KMS-11 (cell line): ENCODE measurements around the gene CARF.
A peak's percentile ranks its signal among the peaks of the same experiment; 100 is the strongest.
"Not testable (repeated sequence)": the region's sequence is repeated elsewhere in the genome, so short reads cannot be mapped to it uniquely, and the experiment has no call there.

Experiments
- H2AFZ ChIP-seq: fragments of 200-600 bp; sonication (generic); 2 replicates; pipeline ENCODE4 v1.6.1; 2016; ENCODE audit warnings: antibody characterized with exemption, mixed run types, low read depth
- H3K27ac ChIP-seq: fragments of 200-600 bp; sonication (generic); 2 replicates; pipeline ENCODE4 v1.6.1; 2016; ENCODE audit warnings: mild to moderate bottlenecking, mixed run types
- H3K27me3 ChIP-seq: fragments of 200-600 bp; sonication (generic); 2 replicates; pipeline ENCODE4 v1.6.1; 2017; ENCODE audit warnings: mild to moderate bottlenecking, low read depth, mixed run types, moderate library complexity; ENCODE audit not compliant: insufficient read depth
- H3K36me3 ChIP-seq: fragments of 200-600 bp; sonication (generic); 2 replicates; pipeline ENCODE4 v1.6.1; 2017; ENCODE audit warnings: mild to moderate bottlenecking, mixed run types; ENCODE audit not compliant: insufficient read depth
- H3K4me1 ChIP-seq: fragments of 200-600 bp; sonication (generic); 2 replicates; pipeline ENCODE4 v1.6.1; 2016; ENCODE audit warnings: mild to moderate bottlenecking, low read depth, mixed run types; ENCODE audit not compliant: poor library complexity, severe bottlenecking
- H3K4me2 ChIP-seq: fragments of 200-600 bp; sonication (generic); 2 replicates; pipeline ENCODE4 v1.7.0; 2016; ENCODE audit warnings: mild to moderate bottlenecking, mixed run types
- H3K4me3 ChIP-seq: fragments of 200-600 bp; sonication (generic); IDR thresholded peaks from 2 replicates; pipeline ENCODE4 v1.6.1; 2017; ENCODE audit warnings: low read depth, low read length, mixed read lengths; ENCODE audit not compliant: insufficient read depth
- H3K79me2 ChIP-seq: fragments of 200-600 bp; sonication (generic); 2 replicates; pipeline ENCODE4 v1.6.1; 2016; ENCODE audit warnings: low read depth, mixed run types; ENCODE audit not compliant: insufficient read depth
- H3K9ac ChIP-seq: fragments of 200-600 bp; sonication (generic); 2 replicates; pipeline ENCODE4 v1.6.1; 2016; ENCODE audit warnings: mild to moderate bottlenecking, mixed run types
- H4K20me1 ChIP-seq: fragments of 200-600 bp; sonication (generic); 2 replicates; pipeline ENCODE4 v1.6.1; 2016; ENCODE audit warnings: mild to moderate bottlenecking, mixed run types; ENCODE audit not compliant: insufficient read depth
- TF ChIP-seq, protein P1 (sequence below): fragments of 200-600 bp; sonication (generic); conservative IDR thresholded peaks from 2 replicates; pipeline ENCODE4 v1.6.1; 2017; ENCODE audit warnings: low read depth, mild to moderate bottlenecking, antibody characterized with exemption, low read length, moderate library complexity, mixed read lengths

The CARF gene

DNA sequence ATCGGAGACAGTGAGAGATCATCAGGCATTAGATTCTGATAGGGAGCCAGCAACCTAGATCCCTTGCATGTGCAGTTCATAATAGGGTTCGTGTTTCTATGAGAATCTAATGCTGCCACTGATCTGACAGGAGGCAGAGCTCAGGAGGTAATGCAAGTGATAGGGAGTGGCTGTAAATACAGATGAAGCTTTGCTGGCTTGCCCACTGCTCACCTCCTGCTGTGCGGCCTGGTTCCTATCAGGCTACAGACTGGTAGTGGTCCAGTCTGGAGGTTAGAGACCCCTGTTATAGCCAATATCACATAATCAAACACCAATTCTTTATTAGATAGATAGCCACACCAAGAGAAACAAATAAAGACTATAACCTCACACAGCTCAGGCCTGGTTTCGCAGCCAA lies 51.6 kb downstream of the CARF start:
- Histone ChIP-seq H3K79me2 (no peaks in the 10 kb centered on the region), H3K27me3 (no peaks in the 10 kb centered on the region), H3K27ac (no peak overlapping the region), H3K4me2 (no peak overlapping the region), H3K9ac (no peak overlapping the region), H3K4me3 (no peak overlapping the region), H3K4me1 (peaks cover 26% of the 10 kb centered on the region), H3K36me3 (no peaks in the 10 kb centered on the region), H2AFZ (no peak overlapping the region), H4K20me1 (no peaks in the 10 kb centered on the region)
- TF ChIP-seq, protein P1, sequence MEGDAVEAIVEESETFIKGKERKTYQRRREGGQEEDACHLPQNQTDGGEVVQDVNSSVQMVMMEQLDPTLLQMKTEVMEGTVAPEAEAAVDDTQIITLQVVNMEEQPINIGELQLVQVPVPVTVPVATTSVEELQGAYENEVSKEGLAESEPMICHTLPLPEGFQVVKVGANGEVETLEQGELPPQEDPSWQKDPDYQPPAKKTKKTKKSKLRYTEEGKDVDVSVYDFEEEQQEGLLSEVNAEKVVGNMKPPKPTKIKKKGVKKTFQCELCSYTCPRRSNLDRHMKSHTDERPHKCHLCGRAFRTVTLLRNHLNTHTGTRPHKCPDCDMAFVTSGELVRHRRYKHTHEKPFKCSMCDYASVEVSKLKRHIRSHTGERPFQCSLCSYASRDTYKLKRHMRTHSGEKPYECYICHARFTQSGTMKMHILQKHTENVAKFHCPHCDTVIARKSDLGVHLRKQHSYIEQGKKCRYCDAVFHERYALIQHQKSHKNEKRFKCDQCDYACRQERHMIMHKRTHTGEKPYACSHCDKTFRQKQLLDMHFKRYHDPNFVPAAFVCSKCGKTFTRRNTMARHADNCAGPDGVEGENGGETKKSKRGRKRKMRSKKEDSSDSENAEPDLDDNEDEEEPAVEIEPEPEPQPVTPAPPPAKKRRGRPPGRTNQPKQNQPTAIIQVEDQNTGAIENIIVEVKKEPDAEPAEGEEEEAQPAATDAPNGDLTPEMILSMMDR = no peak

DNA sequence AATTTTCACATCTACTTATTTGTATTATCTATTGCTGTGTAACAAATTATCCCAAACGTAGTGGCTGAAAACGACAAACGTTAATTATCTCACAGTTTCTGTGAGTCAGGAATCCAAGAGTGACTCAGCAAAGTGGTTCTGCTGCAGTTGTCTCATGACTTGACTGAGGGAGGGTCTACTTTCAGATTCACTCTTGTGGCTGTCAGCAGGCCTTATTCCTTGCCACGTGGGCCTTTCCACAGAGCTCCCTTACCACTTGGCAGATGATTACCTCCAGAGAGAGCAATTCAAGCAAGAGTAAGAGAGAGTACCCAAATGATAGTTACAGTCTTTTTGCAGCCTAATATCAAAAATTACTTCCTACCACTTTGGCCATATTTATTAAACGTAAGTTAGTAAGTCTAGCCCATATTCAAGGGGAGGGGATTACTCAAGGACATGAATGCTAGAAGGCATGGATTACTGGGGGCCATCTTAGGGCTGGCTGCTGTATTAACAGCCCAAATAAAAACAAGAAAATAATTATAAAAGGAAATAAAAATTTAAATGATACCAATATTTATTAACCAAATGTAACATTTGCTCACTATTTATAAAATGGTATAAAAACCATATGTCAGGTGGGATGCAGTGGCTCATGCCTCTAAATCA lies 53.9 kb downstream of the CARF start:
- H3K27ac ChIP-seq = peak overlapping the region; percentile 45; the same call in 1 of the 2 replicates
- H3K4me3 ChIP-seq = no peak overlapping the region
- TF ChIP-seq, protein P1 = no peak
- peak overlapping the region; percentile 11; the same call in 1 of the 2 replicates for H3K9ac ChIP-seq
- no peaks in the 10 kb centered on the region for H3K36me3 ChIP-seq
- H3K4me1 ChIP-seq = peaks cover 26% of the 10 kb centered on the region
- H3K4me2 ChIP-seq = peak overlapping the region; percentile 59
- no peaks in the 10 kb centered on the region for H3K79me2 ChIP-seq
- H4K20me1 ChIP-seq = no peaks in the 10 kb centered on the region
- peak overlapping the region; percentile 45; the same call in 1 of the 2 replicates for H2AFZ ChIP-seq
- H3K27me3 ChIP-seq = no peaks in the 10 kb centered on the region

GRCh38 chr2:202969404-202969803 lies 57.3 kb downstream of the CARF start:
- not testable (repeated sequence) for H3K27ac ChIP-seq, H4K20me1 ChIP-seq, H3K79me2 ChIP-seq, H3K4me3 ChIP-seq, H2AFZ ChIP-seq, H3K4me2 ChIP-seq, H3K27me3 ChIP-seq, H3K9ac ChIP-seq, H3K36me3 ChIP-seq
- peaks cover 15% of the 10 kb centered on the region for H3K4me1 ChIP-seq

DNA sequence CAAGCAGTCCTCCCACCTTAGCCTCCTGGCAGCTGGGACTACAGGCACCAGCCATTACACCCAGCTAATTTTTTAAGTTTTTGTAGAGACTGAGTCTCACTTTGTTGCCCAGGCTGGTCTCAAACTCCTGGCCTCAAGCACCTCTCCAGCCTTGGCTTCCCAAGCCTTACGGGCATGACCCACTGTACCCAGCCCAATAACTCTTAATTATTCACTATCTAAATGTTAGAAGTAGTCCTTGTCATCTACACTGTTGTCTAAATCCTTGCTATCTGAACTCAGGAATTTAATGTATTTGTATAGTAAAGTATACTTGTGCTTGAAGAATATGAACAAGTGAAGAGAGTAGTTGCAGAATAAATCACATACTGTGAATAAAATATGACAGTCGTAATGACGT lies 64.7 kb downstream of the CARF start:
- Histone ChIP-seq H4K20me1 (no peaks in the 10 kb centered on the region), H3K27me3 (no peaks in the 10 kb centered on the region), H3K79me2 (no peaks in the 10 kb centered on the region), H3K4me1 (no peaks in the 10 kb centered on the region), H3K9ac (no peak overlapping the region), H3K4me3 (no peak overlapping the region), H3K36me3 (no peaks in the 10 kb centered on the region), H3K27ac (no peak overlapping the region), H3K4me2 (no peak overlapping the region), H2AFZ (no peak overlapping the region)
- TF ChIP-seq, protein P1 = no peak

DNA sequence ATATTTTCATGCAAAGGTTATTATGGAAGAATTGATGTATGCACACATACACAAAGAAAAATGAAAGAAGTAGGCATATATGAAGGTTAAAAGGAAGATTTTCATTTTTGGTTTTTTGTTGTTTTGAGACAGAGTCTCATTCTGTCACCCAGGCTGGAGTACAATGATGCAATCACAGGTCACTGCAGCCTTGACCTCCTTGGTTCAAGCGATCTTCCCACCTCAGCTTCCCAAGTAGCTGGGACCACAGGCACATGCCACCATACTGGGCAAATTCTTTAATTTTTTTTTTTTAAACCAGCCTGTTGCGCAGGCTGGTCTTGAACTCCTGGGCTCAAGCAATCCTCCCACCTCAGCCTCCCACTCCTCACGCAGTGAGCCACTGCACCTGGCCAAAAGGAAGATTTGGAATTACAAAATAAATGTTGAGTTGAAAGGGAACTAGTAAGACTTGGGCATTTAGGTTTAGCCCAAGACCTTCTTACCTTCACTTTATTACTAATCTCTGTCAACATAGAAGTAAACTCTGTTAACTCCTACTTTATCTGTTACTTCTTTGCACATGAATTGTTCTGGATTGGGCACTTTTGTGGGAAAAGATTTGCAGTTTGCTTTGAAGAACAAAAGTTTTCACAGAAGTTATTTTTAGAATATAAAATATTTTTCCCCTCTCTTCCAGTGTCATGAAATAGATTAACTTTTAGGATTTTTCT lies 70.9 kb downstream of the CARF start:
- Histone ChIP-seq H4K20me1 (no peaks in the 10 kb centered on the region), H3K27ac (no peak overlapping the region), H2AFZ (no peak overlapping the region), H3K36me3 (no peaks in the 10 kb centered on the region), H3K9ac (no peak overlapping the region), H3K4me3 (no peak overlapping the region), H3K4me2 (no peak overlapping the region), H3K4me1 (no peaks in the 10 kb centered on the region), H3K27me3 (no peaks in the 10 kb centered on the region), H3K79me2 (no peaks in the 10 kb centered on the region)
- TF ChIP-seq, protein P1 = no peak
